Tibial nerve (tissue), 4 donors: ENCODE measurements around the gene BACH2.

ENCODE experiments used
- CTCF ChIP-seq, 5 experiments: fragments of 200-600 bp in 3 of 5; fragments of 450-650 bp in 2 of 5; sonication (generic) in 3 of 5; IDR thresholded peaks; one replicate each; pipeline ENCODE4 v1.5.1; 2016 to 2019; ENCODE audit warnings: antibody characterized with exemption in 5 of 5, mild to moderate bottlenecking in 3 of 5, moderate library complexity in 2 of 5
- EP300 ChIP-seq, 2 donors: sonication (generic); formaldehyde crosslinking; IDR thresholded peaks; one replicate each; pipeline ENCODE4 v1.6.1; 2017; ENCODE audit warnings: antibody characterized with exemption in 2 of 2, mild to moderate bottlenecking in 1 of 2
- POLR2A ChIP-seq, 2 donors: fragments of 450-650 bp; IDR thresholded peaks; one replicate each; pipeline ENCODE4 v1.6.1; 2017; ENCODE audit warnings: antibody characterized with exemption in 2 of 2, mild to moderate bottlenecking in 2 of 2, moderate library complexity in 2 of 2

- TF ChIP-seq POLR2A (IDR thresholded peaks at IDR 0.05) (no peak), CTCF (IDR thresholded peaks at IDR 0.05) (no peak), EP300 (IDR thresholded peaks at IDR 0.05) (no peak)
Measured at GRCh38 chr6:90144928-90145555, 151.6 kb downstream of the BACH2 start.
